Activated CD4-positive, CD25-positive, alpha-beta regulatory T cell treated with anti-CD3 and anti-CD28 coated beads, Interleukin-2, amount 50 U/mL, for 16 hours (primary cell): Measurements from ENCODE around the gene LRRC19.

ENCODE experiments used
- DNase-seq: peaks from one replicate; pipeline ENCODE4 v3.0.0-alpha.2; 2020; ENCODE audit warnings: low read depth, low spot score

Gene LRRC19, protein sequence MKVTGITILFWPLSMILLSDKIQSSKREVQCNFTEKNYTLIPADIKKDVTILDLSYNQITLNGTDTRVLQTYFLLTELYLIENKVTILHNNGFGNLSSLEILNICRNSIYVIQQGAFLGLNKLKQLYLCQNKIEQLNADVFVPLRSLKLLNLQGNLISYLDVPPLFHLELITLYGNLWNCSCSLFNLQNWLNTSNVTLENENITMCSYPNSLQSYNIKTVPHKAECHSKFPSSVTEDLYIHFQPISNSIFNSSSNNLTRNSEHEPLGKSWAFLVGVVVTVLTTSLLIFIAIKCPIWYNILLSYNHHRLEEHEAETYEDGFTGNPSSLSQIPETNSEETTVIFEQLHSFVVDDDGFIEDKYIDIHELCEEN

GRCh38 chr9:27005491-27005890, at the start of gene LRRC19:
Gene LRRC19, minus strand, starts transcription at chr9:27005672. Its CDS starts 5,978 bp downstream, at chr9:26999694.
- no peak for DNase-seq

DNA sequence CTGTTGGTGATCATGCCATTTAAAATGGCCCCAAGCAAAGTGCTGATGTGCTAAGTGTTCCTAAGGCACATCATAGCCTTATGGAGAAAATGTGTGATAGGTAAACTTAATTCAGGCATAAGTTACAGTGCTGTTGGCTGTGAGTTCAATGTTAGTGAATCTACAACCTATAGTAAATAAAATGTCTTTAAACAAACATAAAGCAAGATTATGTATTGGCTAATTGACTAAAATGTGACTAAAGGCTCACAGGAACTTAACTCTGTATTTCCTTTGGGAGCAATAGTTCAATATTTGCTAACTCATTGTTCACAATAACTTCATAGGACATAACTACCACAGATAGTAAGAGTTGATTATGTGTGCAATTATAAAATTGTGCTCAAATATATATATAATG, 49.4 kb upstream of the LRRC19 start:
- no peak for DNase-seq

GRCh38 chr9:27054125-27054524, 48.7 kb upstream of the LRRC19 start:
- DNase-seq: no peak

DNA sequence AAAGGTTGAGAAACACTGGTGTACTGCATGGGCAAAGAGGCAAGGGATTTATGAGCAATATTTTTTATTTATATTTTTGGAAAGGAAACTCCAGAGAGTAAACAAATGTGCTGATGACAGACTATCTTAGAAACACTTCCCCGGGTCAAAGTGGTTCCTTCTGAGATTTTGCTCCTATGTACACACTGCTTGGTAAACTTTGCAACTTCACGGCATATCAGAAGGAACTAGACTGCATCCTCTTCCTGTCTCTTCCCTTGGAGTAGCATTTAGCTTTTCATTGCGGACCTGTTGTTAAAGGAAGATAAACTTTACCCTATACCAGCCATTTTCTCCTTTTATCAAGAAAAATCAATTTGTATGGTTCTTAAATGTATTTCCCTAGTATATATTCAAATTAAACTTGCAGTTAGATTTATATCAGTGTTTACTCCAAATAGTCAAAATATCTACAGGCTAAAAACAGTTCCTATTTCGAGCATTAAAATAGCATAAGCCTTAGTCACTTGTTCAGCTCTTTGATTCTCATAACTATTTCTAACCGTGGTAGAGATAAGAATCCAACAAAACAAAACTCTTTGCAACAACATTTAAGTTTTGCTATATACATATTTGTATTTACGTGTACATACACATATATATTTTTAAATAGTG, 48.0 kb upstream of the LRRC19 start:
- DNase-seq: no peak

GRCh38 chr9:27047136-27047535, 41.7 kb upstream of the LRRC19 start:
- no peak for DNase-seq

DNA sequence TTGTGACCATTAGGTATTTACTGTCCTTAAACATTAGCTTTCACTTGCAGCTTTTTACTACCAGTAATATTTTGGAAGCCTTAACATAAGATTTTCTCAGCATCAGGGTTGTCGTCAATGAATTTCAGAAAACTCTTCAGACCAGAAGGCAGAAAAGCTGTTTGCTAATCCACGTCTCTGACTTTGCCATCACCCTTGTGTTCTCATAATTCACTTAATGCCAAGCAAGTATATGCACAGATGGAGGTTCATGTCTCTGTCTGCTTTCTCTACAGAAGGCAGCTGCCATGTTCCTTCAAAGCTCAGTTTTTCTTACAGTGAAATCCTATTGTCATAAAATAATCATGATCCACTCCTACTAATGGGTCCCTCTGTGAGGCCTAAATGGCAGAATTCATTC, 37.7 kb upstream of the LRRC19 start:
- no peak for DNase-seq

- DNase-seq: no peak
Measured at GRCh38 chr9:27042476-27042875, 37.0 kb upstream of the LRRC19 start.

GRCh38 chr9:27041746-27042145, 36.3 kb upstream of the LRRC19 start:
- no peak for DNase-seq

GRCh38 chr9:27037499-27037898, 32.0 kb upstream of the LRRC19 start:
- no peak for DNase-seq

GRCh38 chr9:27033815-27034403, 28.4 kb upstream of the LRRC19 start:
- DNase-seq: no peak

DNA sequence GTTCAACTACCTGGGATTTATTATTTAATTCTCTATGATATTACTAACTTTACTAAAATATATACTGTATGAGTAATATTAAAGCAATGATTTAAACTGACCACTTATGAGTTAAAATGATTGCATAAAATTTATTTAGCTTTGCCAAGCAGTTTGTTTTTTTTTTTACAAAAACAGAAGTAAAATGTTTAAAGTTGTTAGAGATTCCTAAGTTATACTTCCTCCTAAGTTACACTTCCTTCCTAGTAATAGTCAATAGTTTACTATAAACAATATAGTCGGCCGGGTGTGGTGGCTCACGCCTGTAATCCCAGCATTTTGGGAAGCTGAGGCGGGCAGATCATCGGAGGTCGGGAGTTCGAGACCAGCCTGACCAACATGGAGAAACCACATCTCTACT, 23.7 kb upstream of the LRRC19 start:
- no peak for DNase-seq

GRCh38 chr9:27022920-27023319, 17.4 kb upstream of the LRRC19 start:
- no peak for DNase-seq

- no peak for DNase-seq
Measured at GRCh38 chr9:27019589-27019988, 14.1 kb upstream of the LRRC19 start.

DNA sequence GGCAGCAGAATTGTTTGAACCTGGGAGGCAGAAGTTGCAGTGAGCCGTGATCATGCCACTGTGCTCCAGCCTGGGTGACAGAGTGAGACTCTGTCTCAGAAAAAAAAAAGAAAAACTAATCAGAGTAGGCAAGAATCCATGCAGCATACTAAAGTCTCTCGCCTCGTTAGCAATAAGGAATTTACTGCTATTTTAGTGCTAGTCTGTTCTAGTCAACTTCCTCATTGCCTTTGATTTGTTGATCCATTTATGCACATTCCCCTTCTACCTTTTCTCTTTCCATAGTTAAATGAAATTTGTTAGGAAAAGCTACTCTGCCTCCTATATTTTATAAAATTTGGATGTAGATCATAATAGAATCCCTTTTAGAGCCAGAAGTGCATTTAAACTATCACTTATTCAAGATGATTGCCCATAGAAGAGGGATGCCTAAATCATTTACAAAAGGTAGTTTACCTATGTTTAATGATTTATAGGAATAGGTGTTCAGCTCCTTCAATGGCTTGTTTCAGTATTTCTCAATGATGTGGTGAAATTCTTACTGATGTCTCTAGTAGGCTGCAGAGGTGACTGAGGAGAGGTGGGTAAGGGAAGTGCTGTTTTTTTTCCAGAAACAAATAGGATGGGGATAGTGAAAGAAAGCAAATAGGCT, 1.9 kb downstream of the LRRC19 start:
- DNase-seq: no peak

DNA sequence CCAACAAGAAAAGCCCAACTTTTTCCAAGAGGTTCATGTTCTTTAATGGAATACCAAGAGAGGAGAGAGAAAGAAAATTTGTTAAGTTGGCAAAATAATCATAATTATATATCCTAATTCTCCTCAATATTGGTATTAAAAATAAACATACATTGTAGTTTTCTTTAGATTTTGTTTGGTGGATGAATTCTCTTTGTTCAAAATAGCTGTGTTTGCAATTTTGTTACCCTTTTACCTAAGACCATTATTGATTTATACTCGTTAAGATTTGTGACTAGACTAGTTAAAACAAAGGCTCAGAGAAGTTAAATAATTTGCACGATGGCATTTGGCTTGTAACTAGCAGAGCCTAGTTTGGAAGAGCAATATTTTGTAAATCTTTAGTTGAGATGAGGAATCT, 9.7 kb downstream of the LRRC19 start:
- no peak for DNase-seq

DNA sequence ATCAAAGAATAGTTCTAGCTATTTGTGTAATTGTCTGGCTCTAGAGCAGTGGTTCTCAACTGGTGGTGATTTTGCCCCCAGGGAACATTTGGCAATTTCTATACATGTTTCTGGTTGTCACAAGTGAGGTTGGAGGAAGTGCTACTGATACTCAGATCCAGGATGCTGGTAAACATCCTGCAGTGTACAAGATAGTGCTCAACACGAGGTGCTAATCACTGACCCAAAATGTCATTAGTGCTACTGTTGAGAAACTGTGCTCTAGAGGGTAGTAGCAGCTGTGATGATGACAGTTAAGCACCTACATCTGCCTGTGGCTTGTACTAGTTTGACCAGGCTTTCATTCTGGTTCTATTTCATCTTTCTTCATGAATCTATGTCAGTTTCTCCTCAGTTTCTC, 22.1 kb downstream of the LRRC19 start:
- no peak for DNase-seq

- DNase-seq: no peak
Measured at GRCh38 chr9:26975728-26976707, 29.5 kb downstream of the LRRC19 start.

GRCh38 chr9:26974927-26975326, 30.5 kb downstream of the LRRC19 start:
- no peak for DNase-seq

DNA sequence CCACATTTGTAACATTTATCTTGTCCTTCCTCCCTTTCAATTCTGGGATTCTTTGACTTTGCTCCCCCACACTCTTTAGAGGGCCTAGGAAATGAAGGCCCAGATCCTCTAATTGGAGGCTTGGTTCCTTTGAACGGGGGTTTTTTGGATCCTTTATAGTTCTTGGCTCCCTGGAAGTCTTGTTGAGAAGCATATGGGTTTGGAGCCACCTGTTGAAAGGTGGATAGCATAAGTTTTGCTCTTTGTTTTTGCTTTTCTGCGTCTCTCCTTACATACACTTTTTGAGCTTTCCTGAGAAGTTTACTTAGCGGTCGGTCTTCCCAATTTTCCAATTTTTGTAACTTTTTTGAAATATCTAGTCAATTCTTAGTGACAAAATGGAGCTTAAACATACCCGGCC, 31.5 kb downstream of the LRRC19 start:
- DNase-seq: no peak

DNA sequence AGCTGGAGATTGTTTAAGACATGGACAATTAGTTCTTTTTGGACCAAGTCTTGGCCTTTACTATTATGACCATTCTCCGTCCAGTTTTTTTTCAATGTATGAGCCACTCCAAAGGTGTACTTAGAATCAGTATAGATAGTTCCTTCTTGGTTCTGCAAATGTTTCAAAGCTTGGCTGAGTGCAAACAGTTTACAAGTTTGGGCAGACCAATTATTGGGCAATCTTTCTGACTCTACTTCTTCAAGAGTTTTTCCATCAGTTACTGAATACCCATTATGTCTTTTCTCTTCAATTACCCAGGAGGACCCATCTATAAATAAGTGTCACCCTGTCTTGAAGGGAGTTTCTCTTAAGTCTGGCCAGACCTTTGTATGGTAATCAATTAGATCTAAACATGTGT, 33.8 kb downstream of the LRRC19 start:
- no peak for DNase-seq

- DNase-seq: no peak
Measured at GRCh38 chr9:26956860-26957233, 48.6 kb downstream of the LRRC19 start.
